Measurements from ENCODE around the gene SYT2. TPM values are rescaled to one million over a fixed set of nuclear protein-coding genes. Genes with fewer than 3 reads are reported as not detected.
"Not testable (repeated sequence)": the region's sequence is repeated elsewhere in the genome, so short reads cannot be mapped to it uniquely, and the experiment has no call there.

SYT2 gene
- total and polyA plus RNA-seq, 8 donors = under 0.01 to 0.03 (median 0.03) TPM; not detected in 4

- 28 to 32% methylated on average over 25 to 28 of the region's 28 CpGs for WGBS, 2 donors
- no peaks in the 10 kb centered on the region for H3K9me3 ChIP-seq
- no peak overlapping the region for H3K27ac ChIP-seq
- H3K27me3 ChIP-seq = no peaks in the 10 kb centered on the region
- no peak for FAIRE-seq
- no peak overlapping the region for H3K4me3 ChIP-seq
- TF ChIP-seq CTCF (IDR thresholded peaks at IDR 0.05) = peak; percentile 32 to 57 (median 44)
- intact Hi-C loops (cut with DNase I) = no loop called here
- ATAC-seq = peak; percentile 85 to 94 (median 90)
- H3K4me1 ChIP-seq = no peaks in the 10 kb centered on the region
- no peaks in the 10 kb centered on the region for H3K36me3 ChIP-seq
- DNase-seq = peak; percentile 52 to 87 (median 64)
Observed at GRCh38 chr1:202625416-202626360, 84.6 kb downstream of the SYT2 start.

- WGBS, 2 donors = 55 to 85% methylated on average over 1 of the region's 1 CpG
- Histone ChIP-seq H3K36me3 (no peaks in the 10 kb centered on the region), H3K27ac (no peak overlapping the region), H3K4me3 (no peak overlapping the region), H3K27me3 (no peaks in the 10 kb centered on the region), H3K9me3 (no peaks in the 10 kb centered on the region), H3K4me1 (no peaks in the 10 kb centered on the region)
- ATAC-seq (peak in 1 of 4 donors; percentile 3), DNase-seq (peak in 1 of 6 donors; percentile 24), FAIRE-seq (no peak)
- no peak for TF ChIP-seq CTCF (IDR thresholded peaks at IDR 0.05)
- intact Hi-C loops (cut with DNase I) = no loop called here
Observed at GRCh38 chr1:202624781-202625108, 85.5 kb downstream of the SYT2 start.

GRCh38 chr1:202624088-202624780 is 86.0 kb downstream of the SYT2 start:
- TF ChIP-seq CTCF (IDR thresholded peaks at IDR 0.05) = no peak
- no peaks in the 10 kb centered on the region for H3K9me3 ChIP-seq
- ATAC-seq (no peak), FAIRE-seq (no peak), DNase-seq (peak in 1 of 6 donors; percentile 21)
- no peak overlapping the region for H3K27ac ChIP-seq
- peaks cover 0 to 4% (median 2%) of the 10 kb centered on the region in 3 donors for H3K4me1 ChIP-seq
- WGBS, 2 donors = 80 to 85% methylated on average over 7 of the region's 7 CpGs
- H3K4me3 ChIP-seq = no peak overlapping the region
- no peaks in the 10 kb centered on the region for H3K27me3 ChIP-seq
- H3K36me3 ChIP-seq = no peaks in the 10 kb centered on the region
- intact Hi-C loops (cut with DNase I) = no loop called here

GRCh38 chr1:202623476-202623875 is 86.8 kb downstream of the SYT2 start:
- DNase-seq (peak in 2 of 6 donors; percentile 36 to 61), ATAC-seq (peak in 1 of 4 donors; percentile 5)
- WGBS, 2 donors = 65 to 77% methylated on average over 12 of the region's 12 CpGs
- H3K27me3 ChIP-seq; FAIRE-seq; H3K36me3 ChIP-seq; H3K27ac ChIP-seq; H3K4me3 ChIP-seq; intact Hi-C loops (cut with DNase I); H3K9me3 ChIP-seq; H3K4me1 ChIP-seq: not testable (repeated sequence)

- H3K27me3 ChIP-seq = no peaks in the 10 kb centered on the region
- H3K4me1 ChIP-seq = peaks cover 6 to 9% (median 9%) of the 10 kb centered on the region in 3 donors
- DNase-seq (peak in 1 of 6 donors; percentile 55), ATAC-seq (peak in 1 of 4 donors; percentile 24), FAIRE-seq (no peak)
- H3K9me3 ChIP-seq = no peaks in the 10 kb centered on the region
- no peaks in the 10 kb centered on the region for H3K36me3 ChIP-seq
- no peak overlapping the region for H3K4me3 ChIP-seq
- intact Hi-C loops (cut with DNase I) = no loop called here
- no peak for TF ChIP-seq CTCF (IDR thresholded peaks at IDR 0.05)
- no peak overlapping the region for H3K27ac ChIP-seq
- WGBS, 2 donors = 63 to 78% methylated on average over 7 of the region's 7 CpGs
Observed at GRCh38 chr1:202623075-202623474, 87.2 kb downstream of the SYT2 start.
